ENCODE data around the gene ATP11A.

Gene ATP11A

DNA sequence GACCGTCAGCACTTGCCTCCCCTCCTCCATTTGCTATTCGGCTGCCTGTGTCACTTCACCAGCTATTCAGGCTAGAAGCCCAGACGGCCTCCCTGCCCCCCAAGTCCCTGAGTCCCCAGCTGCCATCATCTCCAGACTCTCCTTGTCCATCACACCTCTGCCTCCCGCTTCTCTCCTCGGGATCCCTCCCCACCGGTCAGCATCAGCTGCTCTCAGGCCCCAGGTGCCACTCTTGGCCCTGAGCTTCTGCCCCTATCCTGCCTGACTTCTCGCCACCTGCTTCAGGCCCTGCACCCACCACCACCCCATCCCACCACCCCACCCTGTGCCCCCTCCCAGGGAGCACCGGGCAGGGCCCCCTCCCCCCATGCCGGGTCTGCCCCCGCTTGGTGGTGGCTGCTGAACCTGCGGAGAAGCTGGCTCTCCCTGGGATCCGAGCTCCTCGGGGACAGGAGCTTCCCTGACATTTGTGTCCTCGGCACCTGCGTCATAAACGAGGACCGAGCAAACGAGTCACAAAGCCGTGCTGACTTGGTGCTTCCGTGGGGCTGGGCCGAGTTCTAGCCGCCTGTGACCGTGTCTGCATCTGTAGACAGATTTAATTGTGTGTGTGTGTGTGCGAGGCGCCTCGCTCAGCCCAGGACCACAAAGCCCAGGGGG lies 208.9 kb downstream of the ATP11A start:
- Histone ChIP-seq H3K79me2 (ENCODE audit: insufficient read depth, low read length) (no peaks in the 10 kb centered on the region), H3K27me3 (ENCODE audit: insufficient read depth, low read length, poor library complexity) (peaks cover 6% of the 10 kb centered on the region), H3K27ac (ENCODE audit: low read length) (no peak overlapping the region), H4K20me1 (ENCODE audit: insufficient read depth, low read length) (0 out of 2 replicates have a peak, but pooled peaks cover 4% of the 10 kb centered on the region), H3K36me3 (ENCODE audit: insufficient read depth, low read length) (no peaks in the 10 kb centered on the region), H3K4me1 (ENCODE audit: insufficient read depth, low read length) (peaks cover 5% of the 10 kb centered on the region), H3K9ac (ENCODE audit: low read depth, low read length) (no peak overlapping the region), H2AFZ (ENCODE audit: low read depth, low read length) (no peak overlapping the region), H3K9me3 (ENCODE audit: insufficient read depth, low read length, severe bottlenecking) (no peaks in the 10 kb centered on the region), H3K4me2 (ENCODE audit: insufficient read depth, low read length) (no peak overlapping the region), H3K4me3 (ENCODE audit: low read depth in 1 of 2, low read length in 2 of 2) (no peak overlapping the region)
- ATAC-seq (ENCODE audit: insufficient read depth, low read depth), result no peak
- TF ChIP-seq, protein P1, sequence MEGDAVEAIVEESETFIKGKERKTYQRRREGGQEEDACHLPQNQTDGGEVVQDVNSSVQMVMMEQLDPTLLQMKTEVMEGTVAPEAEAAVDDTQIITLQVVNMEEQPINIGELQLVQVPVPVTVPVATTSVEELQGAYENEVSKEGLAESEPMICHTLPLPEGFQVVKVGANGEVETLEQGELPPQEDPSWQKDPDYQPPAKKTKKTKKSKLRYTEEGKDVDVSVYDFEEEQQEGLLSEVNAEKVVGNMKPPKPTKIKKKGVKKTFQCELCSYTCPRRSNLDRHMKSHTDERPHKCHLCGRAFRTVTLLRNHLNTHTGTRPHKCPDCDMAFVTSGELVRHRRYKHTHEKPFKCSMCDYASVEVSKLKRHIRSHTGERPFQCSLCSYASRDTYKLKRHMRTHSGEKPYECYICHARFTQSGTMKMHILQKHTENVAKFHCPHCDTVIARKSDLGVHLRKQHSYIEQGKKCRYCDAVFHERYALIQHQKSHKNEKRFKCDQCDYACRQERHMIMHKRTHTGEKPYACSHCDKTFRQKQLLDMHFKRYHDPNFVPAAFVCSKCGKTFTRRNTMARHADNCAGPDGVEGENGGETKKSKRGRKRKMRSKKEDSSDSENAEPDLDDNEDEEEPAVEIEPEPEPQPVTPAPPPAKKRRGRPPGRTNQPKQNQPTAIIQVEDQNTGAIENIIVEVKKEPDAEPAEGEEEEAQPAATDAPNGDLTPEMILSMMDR (IDR thresholded peaks at IDR 0.05; ENCODE audit: borderline replicate concordance, extremely low read depth, low read length, poor library complexity, severe bottlenecking), result no peak
- TF ChIP-seq EZH2 (IDR thresholded peaks at IDR 0.05; ENCODE audit: borderline replicate concordance, low read depth, low read length, severe bottlenecking), result no peak
- DNase-seq, result no peak

DNA sequence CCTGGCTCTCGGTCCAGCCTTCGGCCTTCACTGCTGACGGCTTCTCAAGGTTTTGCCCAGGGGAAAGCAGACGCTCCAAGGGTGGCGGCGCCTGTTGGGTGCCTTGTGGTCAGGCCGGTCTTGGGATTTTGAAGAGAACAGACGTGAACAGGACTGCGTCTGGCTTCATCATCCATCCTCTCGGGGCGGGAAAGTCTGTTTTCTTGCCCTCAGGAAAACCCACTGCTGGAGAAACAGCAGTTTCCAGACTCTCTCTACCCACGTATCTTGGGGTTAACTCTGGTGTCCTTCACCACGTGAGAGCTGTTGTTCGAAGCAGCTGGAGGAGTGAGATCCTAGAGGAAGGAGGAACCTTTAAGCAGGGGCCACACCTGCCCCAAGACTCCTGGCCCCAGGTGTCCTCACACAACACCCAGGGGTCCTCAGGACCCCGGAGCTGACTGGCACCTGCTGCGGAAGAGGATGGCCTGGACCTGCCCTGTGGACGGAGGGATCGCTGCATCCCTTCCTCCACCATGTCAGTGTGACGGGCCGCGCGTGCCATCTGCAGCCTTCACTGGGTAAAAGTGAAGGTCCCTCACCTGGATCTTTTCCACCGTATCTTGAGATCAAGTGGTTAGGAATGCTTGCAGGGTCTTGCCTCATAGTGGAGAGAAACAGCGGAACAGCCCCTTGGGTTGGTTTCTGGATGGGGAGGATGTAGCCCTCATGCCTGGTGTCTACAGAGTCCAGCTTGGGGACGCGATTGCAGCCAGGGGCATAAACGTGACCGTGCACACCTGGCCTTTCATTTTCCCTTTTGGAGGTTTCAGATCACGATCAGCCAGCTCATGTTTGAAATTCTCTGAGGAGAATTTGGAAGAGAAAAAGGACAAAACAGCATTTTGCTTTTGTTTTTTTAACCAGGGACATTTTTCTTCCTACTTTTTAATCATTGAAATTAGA lies 209.7 kb downstream of the ATP11A start:
- no peak for ATAC-seq (ENCODE audit: insufficient read depth, low read depth)
- no peak overlapping the region for H3K4me3 ChIP-seq (ENCODE audit: low read depth in 1 of 2, low read length in 2 of 2)
- H3K9me3 ChIP-seq (ENCODE audit: insufficient read depth, low read length, severe bottlenecking), result no peaks in the 10 kb centered on the region
- no peak overlapping the region for H3K9ac ChIP-seq (ENCODE audit: low read depth, low read length)
- TF ChIP-seq, protein P1 (IDR thresholded peaks at IDR 0.05; ENCODE audit: borderline replicate concordance, extremely low read depth, low read length, poor library complexity, severe bottlenecking), result no peak
- no peak for TF ChIP-seq EZH2 (IDR thresholded peaks at IDR 0.05; ENCODE audit: borderline replicate concordance, low read depth, low read length, severe bottlenecking)
- H3K36me3 ChIP-seq (ENCODE audit: insufficient read depth, low read length), result no peaks in the 10 kb centered on the region
- no peak overlapping the region for H2AFZ ChIP-seq (ENCODE audit: low read depth, low read length)
- peaks cover 3% of the 10 kb centered on the region for H3K4me1 ChIP-seq (ENCODE audit: insufficient read depth, low read length)
- H3K27me3 ChIP-seq (ENCODE audit: insufficient read depth, low read length, poor library complexity), result peaks cover 5% of the 10 kb centered on the region
- no peak overlapping the region for H3K27ac ChIP-seq (ENCODE audit: low read length)
- H4K20me1 ChIP-seq (ENCODE audit: insufficient read depth, low read length), result 0 out of 2 replicates have a peak, but pooled peaks cover 4% of the 10 kb centered on the region
- no peak for DNase-seq
- no peaks in the 10 kb centered on the region for H3K79me2 ChIP-seq (ENCODE audit: insufficient read depth, low read length)
- no peak overlapping the region for H3K4me2 ChIP-seq (ENCODE audit: insufficient read depth, low read length)

- Histone ChIP-seq H4K20me1 (ENCODE audit: insufficient read depth, low read length) (0 out of 2 replicates have a peak, but pooled peaks cover 2% of the 10 kb centered on the region), H3K4me2 (ENCODE audit: insufficient read depth, low read length) (no peak overlapping the region), H3K9me3 (ENCODE audit: insufficient read depth, low read length, severe bottlenecking) (peaks cover 2% of the 10 kb centered on the region), H3K36me3 (ENCODE audit: insufficient read depth, low read length) (no peaks in the 10 kb centered on the region), H3K4me1 (ENCODE audit: insufficient read depth, low read length) (no peaks in the 10 kb centered on the region), H3K4me3 (ENCODE audit: low read depth in 1 of 2, low read length in 2 of 2) (no peak overlapping the region), H2AFZ (ENCODE audit: low read depth, low read length) (no peak overlapping the region), H3K79me2 (ENCODE audit: insufficient read depth, low read length) (no peaks in the 10 kb centered on the region), H3K27me3 (ENCODE audit: insufficient read depth, low read length, poor library complexity) (peaks cover 3% of the 10 kb centered on the region), H3K27ac (ENCODE audit: low read length) (no peak overlapping the region), H3K9ac (ENCODE audit: low read depth, low read length) (no peak overlapping the region)
- DNase-seq, result no peak
- TF ChIP-seq, protein P1 (IDR thresholded peaks at IDR 0.05; ENCODE audit: borderline replicate concordance, extremely low read depth, low read length, poor library complexity, severe bottlenecking), result no peak
- TF ChIP-seq EZH2 (IDR thresholded peaks at IDR 0.05; ENCODE audit: borderline replicate concordance, low read depth, low read length, severe bottlenecking), result no peak
- ATAC-seq (ENCODE audit: insufficient read depth, low read depth), result no peak
Observed at GRCh38 chr13:112900226-112900600, 210.4 kb downstream of the ATP11A start.

All from DND-41 (cell line).